Mesenchymal stem cell (in vitro differentiated cells and primary cell): ENCODE measurements around the gene VRK1.

Source experiments
- DNase-seq: peaks from one replicate; pipeline ENCODE4 v3.0.0-alpha.2; 2013
- H2AFZ ChIP-seq: one replicate; pipeline ENCODE4 v1.6.1; 2013; ENCODE audit warnings: low read depth, mild to moderate bottlenecking, control low read depth, inconsistent platforms, low read length, moderate library complexity
- H2AK5ac ChIP-seq: 2 replicates; pipeline ENCODE4 v1.6.1; 2013; ENCODE audit warnings: low read length, moderate library complexity, mild to moderate bottlenecking, inconsistent platforms; ENCODE audit not compliant: severe bottlenecking
- H2BK120ac ChIP-seq: one replicate; pipeline ENCODE4 v1.6.1; 2013; ENCODE audit warnings: low read depth, mild to moderate bottlenecking, inconsistent platforms, low read length, moderate library complexity
- H2BK12ac ChIP-seq, 2 experiments: one replicate each; pipeline ENCODE4 v1.6.1; 2013; ENCODE audit warnings: inconsistent platforms in 2 of 2, low read length in 2 of 2, mild to moderate bottlenecking in 2 of 2, moderate library complexity in 2 of 2, control low read depth in 1 of 2
- H2BK15ac ChIP-seq: one replicate; pipeline ENCODE4 v1.6.1; 2013; ENCODE audit warnings: mild to moderate bottlenecking, low read depth, inconsistent platforms; ENCODE audit not compliant: poor library complexity, severe bottlenecking
- H2BK5ac ChIP-seq: 2 replicates; pipeline ENCODE4 v1.6.1; 2013; ENCODE audit warnings: low read depth, mild to moderate bottlenecking, low read length, control low read depth, inconsistent platforms; ENCODE audit not compliant: poor library complexity, severe bottlenecking
- H3K14ac ChIP-seq, 2 experiments: one replicate each; pipeline ENCODE4 v1.6.1; 2013; ENCODE audit warnings: inconsistent platforms in 2 of 2, low read length in 2 of 2, control low read depth in 1 of 2, mild to moderate bottlenecking in 1 of 2, moderate library complexity in 1 of 2
- H3K18ac ChIP-seq, 2 experiments: one replicate each; pipeline ENCODE4 v1.6.1; 2013; ENCODE audit warnings: inconsistent platforms in 2 of 2, low read length in 2 of 2, control low read depth in 1 of 2, low read depth in 1 of 2, mild to moderate bottlenecking in 1 of 2
- H3K23ac ChIP-seq, 2 experiments: one replicate each; pipeline ENCODE4 v1.6.1; 2013; ENCODE audit warnings: inconsistent platforms in 2 of 2, low read length in 2 of 2, mild to moderate bottlenecking in 2 of 2, moderate library complexity in 2 of 2, control low read depth in 1 of 2
- H3K27ac ChIP-seq: 2 replicates; pipeline ENCODE4 v1.5.1; 2013; ENCODE audit warnings: mild to moderate bottlenecking, moderate library complexity, low read length, control low read depth, inconsistent platforms; ENCODE audit not compliant: poor library complexity, severe bottlenecking
- H3K27me3 ChIP-seq, 2 experiments: 2 replicates each; pipeline versions ENCODE4 v1.6.1 to v1.7.0; 2013; ENCODE audit warnings: low read length in 2 of 2, mild to moderate bottlenecking in 2 of 2, moderate library complexity in 2 of 2, control low read depth in 1 of 2, inconsistent platforms in 1 of 2; ENCODE audit not compliant: control insufficient read depth in 1 of 2, insufficient read depth in 1 of 2
- H3K36me3 ChIP-seq, 2 experiments: 2 replicates each; pipeline versions ENCODE4 v1.6.1 to v1.7.0; 2013; ENCODE audit warnings: low read length in 2 of 2, control low read depth in 1 of 2, inconsistent platforms in 1 of 2, low read depth in 1 of 2, mild to moderate bottlenecking in 1 of 2; ENCODE audit not compliant: insufficient read depth in 2 of 2, control insufficient read depth in 1 of 2
- H3K4ac ChIP-seq, 2 experiments: one replicate each; pipeline ENCODE4 v1.6.1; 2013; ENCODE audit warnings: inconsistent platforms in 2 of 2, low read length in 2 of 2, mild to moderate bottlenecking in 2 of 2, moderate library complexity in 2 of 2, control low read depth in 1 of 2, low read depth in 1 of 2
- H3K4me1 ChIP-seq: 2 replicates; pipeline ENCODE4 v1.6.1; 2013; ENCODE audit warnings: low read depth, low read length, control low read depth; ENCODE audit not compliant: control insufficient read depth, insufficient read depth
- H3K4me2 ChIP-seq: 2 replicates; pipeline ENCODE4 v1.6.1; 2013; ENCODE audit warnings: low read length, mild to moderate bottlenecking, inconsistent platforms; ENCODE audit not compliant: poor library complexity, severe bottlenecking
- H3K4me3 ChIP-seq, 2 experiments: 2 replicates each; pipeline versions ENCODE4 v1.5.1 to v1.7.0; 2013; ENCODE audit warnings: low read length in 2 of 2, mild to moderate bottlenecking in 2 of 2, control low read depth in 1 of 2, low read depth in 1 of 2; ENCODE audit not compliant: insufficient read depth in 1 of 2
- H3K79me1 ChIP-seq: replicated peaks from 2 replicates; pipeline ENCODE4 v1.6.1; 2013; ENCODE audit warnings: mild to moderate bottlenecking, control low read depth, low read length, inconsistent platforms; ENCODE audit not compliant: poor library complexity, severe bottlenecking
- H3K9ac ChIP-seq: 2 replicates; pipeline ENCODE4 v1.7.0; 2013; ENCODE audit warnings: mild to moderate bottlenecking, low read length, moderate library complexity
- H3K9me3 ChIP-seq: 2 replicates; pipeline ENCODE4 v1.7.0; 2013; ENCODE audit warnings: mild to moderate bottlenecking, low read length; ENCODE audit not compliant: control insufficient read depth
- H4K8ac ChIP-seq: one replicate; pipeline ENCODE4 v1.6.1; 2013; ENCODE audit warnings: inconsistent platforms, mild to moderate bottlenecking, low read length, moderate library complexity
- H4K91ac ChIP-seq: one replicate; pipeline ENCODE4 v1.6.1; 2013; ENCODE audit warnings: mild to moderate bottlenecking, low read length, inconsistent platforms
- WGBS: methylation state at CpG from one replicate; pipeline ENCODE4 v1.1.7; 2013; ENCODE audit warnings: mixed read lengths; 5-methylcytosine and 5-hydroxymethylcytosine counted together

The VRK1 gene

DNA sequence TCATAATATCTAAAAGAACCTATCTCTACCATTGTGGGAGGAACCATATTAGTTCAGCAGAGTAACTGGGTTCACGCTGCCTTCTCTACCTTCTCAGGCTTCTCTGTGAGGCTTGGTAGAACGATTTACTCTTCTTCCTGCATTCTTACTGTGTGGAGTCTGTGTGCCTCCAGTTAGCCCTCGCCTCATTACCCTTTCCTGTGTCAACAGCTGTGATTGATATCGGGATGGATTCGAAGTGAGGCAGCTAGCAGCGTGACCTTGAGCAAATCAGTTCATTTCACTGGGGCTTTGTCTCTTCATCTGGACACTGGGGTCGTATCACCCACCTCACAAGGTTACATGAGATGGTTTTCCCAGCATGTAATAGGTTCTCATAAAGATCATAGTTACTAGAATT, 4.6 kb upstream of the VRK1 start:
- Histone ChIP-seq H3K4me3 (no peak overlapping the region), H3K23ac (no peak overlapping the region), H4K8ac (no peak overlapping the region), H3K4me2 (no peak overlapping the region), H2BK12ac (no peak overlapping the region), H3K27me3 (peaks cover 10 to 12% of the 10 kb centered on the region in 2 experiments), H4K91ac (no peak overlapping the region), H3K27ac (no peak overlapping the region), H2BK5ac (no peak overlapping the region), H2BK120ac (no peak overlapping the region), H3K9me3 (no peaks in the 10 kb centered on the region), H3K9ac (no peak overlapping the region), H2AFZ (no peak overlapping the region), H3K4ac (no peak overlapping the region), H2AK5ac (no peak overlapping the region), H2BK15ac (no peak overlapping the region), H3K79me1 (peaks cover 2% of the 10 kb centered on the region), H3K18ac (no peak overlapping the region), H3K36me3 (no peaks in the 10 kb centered on the region), H3K4me1 (no peaks in the 10 kb centered on the region), H3K14ac (no peak overlapping the region)
- WGBS: 73% methylated on average over 6 of the region's 7 CpGs
- no peak for DNase-seq

DNA sequence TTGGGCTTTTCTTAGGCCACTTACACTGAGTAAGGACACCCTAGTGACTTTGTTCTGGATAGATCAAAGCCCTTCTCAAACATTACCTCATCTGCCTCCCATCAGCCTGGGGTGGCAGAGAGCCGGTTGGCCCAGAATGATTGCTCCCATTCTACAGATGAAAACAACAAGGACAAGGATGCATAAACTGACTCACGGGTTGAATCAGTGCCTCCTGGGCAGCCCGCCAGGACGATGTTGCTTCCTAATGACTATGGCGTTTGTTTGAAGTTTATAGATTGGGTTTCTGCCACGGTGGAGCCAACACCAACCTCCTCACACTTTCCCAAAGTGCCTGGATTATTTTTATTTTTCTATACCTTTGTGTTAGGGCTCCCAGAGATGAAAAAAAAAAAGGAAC, 3.6 kb upstream of the VRK1 start:
- Histone ChIP-seq H3K27ac (no peak overlapping the region), H3K79me1 (peaks cover 2% of the 10 kb centered on the region), H3K27me3 (peaks cover 10% of the 10 kb centered on the region in 2 experiments), H3K4me3 (no peak overlapping the region), H2AK5ac (no peak overlapping the region), H2BK12ac (peak overlapping the region in 1 of 2 experiments; percentile 37), H3K23ac (no peak overlapping the region), H3K4me1 (peaks cover 3% of the 10 kb centered on the region), H3K4me2 (no peak overlapping the region), H2BK120ac (no peak overlapping the region), H4K91ac (no peak overlapping the region), H3K18ac (no peak overlapping the region), H3K36me3 (no peaks in the 10 kb centered on the region), H2BK15ac (no peak overlapping the region), H3K9ac (no peak overlapping the region), H2AFZ (no peak overlapping the region), H3K4ac (no peak overlapping the region), H3K9me3 (no peaks in the 10 kb centered on the region), H4K8ac (no peak overlapping the region), H3K14ac (no peak overlapping the region), H2BK5ac (no peak overlapping the region)
- DNase-seq: no peak
- 60% methylated on average over 2 of the region's 6 CpGs for WGBS

DNA sequence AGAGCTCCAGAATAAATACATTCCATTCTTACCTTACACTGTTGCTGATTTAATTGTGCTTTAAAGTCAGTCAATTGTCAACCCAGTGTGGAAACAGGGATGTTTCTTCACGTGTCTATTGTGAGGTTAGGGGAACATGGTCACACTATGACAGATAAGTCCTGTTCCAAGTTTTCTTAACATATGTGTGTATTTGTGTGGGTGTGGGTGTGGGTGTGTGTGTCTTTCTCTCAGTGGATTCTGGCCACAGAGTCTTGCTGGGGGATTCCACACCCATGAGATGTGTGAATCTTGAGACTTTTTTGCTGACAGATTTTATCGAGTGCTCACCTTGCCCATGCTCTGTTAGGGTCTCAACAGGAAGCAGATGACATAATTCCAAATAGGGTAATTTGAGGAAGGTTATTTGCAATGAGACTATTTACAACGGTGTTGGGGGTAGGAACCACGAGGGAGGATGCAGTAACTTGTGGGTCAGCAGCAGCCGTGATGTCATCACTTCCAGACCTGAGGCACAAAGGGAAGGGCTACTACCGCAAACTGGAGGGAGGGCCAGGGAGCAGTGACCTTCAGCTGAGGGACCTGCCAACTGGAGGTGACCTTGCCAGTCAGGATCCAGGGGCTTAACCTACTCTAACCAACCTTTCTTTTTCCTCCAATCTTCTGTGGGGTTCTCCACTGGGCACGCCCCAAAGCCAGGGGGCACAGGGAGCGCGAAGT, 1.9 kb upstream of the VRK1 start:
- H3K9ac ChIP-seq: no peak overlapping the region
- H2BK120ac ChIP-seq: no peak overlapping the region
- no peak overlapping the region for H4K91ac ChIP-seq
- no peak overlapping the region for H3K18ac ChIP-seq
- no peak overlapping the region for H2BK15ac ChIP-seq
- H3K27ac ChIP-seq: no peak overlapping the region
- no peak overlapping the region for H2BK12ac ChIP-seq
- no peak overlapping the region for H3K4me3 ChIP-seq
- peaks cover 6% of the 10 kb centered on the region for H3K79me1 ChIP-seq
- WGBS: 82% methylated on average over 9 of the region's 9 CpGs
- peak overlapping the region; percentile 49 for H2AFZ ChIP-seq
- no peak overlapping the region for H3K4ac ChIP-seq
- H3K14ac ChIP-seq: no peak overlapping the region
- no peak overlapping the region for H3K4me2 ChIP-seq
- H4K8ac ChIP-seq: no peak overlapping the region
- H2AK5ac ChIP-seq: no peak overlapping the region
- H2BK5ac ChIP-seq: no peak overlapping the region
- H3K36me3 ChIP-seq: no peaks in the 10 kb centered on the region
- peaks cover 3% of the 10 kb centered on the region for H3K4me1 ChIP-seq
- DNase-seq: no peak
- no peaks in the 10 kb centered on the region for H3K9me3 ChIP-seq
- no peak overlapping the region for H3K23ac ChIP-seq
- H3K27me3 ChIP-seq: peaks cover 7 to 10% of the 10 kb centered on the region in 2 experiments

DNA sequence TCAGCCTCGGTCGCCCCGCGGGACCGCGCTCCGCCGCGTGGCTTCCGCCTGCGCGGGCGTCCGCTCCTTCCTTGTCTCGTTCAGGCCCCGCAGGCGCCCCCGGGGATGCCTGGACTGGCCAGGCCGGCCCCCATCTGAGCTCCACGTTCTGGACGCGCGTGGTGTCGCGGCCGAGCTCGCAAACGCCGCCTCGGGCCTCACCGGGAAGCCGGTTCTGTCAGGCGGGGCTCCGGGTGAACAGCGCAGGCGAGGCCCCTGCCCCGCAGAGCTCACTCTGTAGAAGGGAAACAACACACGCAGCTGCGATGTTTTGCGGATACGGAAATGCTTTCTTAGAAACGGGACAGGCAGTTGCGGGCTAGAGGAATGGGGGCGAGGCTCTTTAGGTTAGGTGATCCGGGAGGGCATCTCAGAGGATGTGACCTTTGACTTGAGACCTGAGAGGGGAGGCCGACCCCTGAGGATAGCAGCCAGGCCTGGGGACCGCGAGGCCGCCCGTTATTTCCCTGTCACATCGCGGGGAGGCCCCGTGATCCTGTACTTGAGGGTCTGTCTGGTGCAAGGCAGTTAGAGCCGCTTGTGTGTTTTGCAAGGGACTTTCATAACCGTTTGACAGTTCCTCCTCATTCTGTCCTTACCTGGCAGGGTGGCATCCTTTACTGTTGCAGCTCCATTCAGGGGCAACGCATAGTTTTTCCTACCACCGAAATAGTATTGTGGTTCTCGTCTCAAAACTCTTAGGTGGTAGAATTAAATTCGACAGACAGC, 584 bp downstream of the VRK1 start:
- H3K4ac ChIP-seq: no peak overlapping the region
- H3K4me3 ChIP-seq: peak overlapping the region; percentile 83 to 94
- peaks cover 0 to 10% of the 10 kb centered on the region in 2 experiments for H3K27me3 ChIP-seq
- H3K4me2 ChIP-seq: peak overlapping the region; percentile 92
- no peak overlapping the region for H3K18ac ChIP-seq
- H3K79me1 ChIP-seq: peaks cover 13% of the 10 kb centered on the region
- no peak overlapping the region for H4K91ac ChIP-seq
- H2AFZ ChIP-seq: peak overlapping the region; percentile 84
- H2AK5ac ChIP-seq: no peak overlapping the region
- DNase-seq: peak; percentile 60
- peak overlapping the region; percentile 1 for H4K8ac ChIP-seq
- H3K27ac ChIP-seq: no peak overlapping the region
- H2BK12ac ChIP-seq: no peak overlapping the region
- H3K14ac ChIP-seq: no peak overlapping the region
- H3K4me1 ChIP-seq: peaks cover 3% of the 10 kb centered on the region
- no peak overlapping the region for H2BK120ac ChIP-seq
- no peaks in the 10 kb centered on the region for H3K9me3 ChIP-seq
- no peak overlapping the region for H2BK15ac ChIP-seq
- no peaks in the 10 kb centered on the region for H3K36me3 ChIP-seq
- H2BK5ac ChIP-seq: no peak overlapping the region
- peak overlapping the region in 1 of 2 experiments; percentile 46 for H3K23ac ChIP-seq
- 5% methylated on average over 50 of the region's 59 CpGs for WGBS
- H3K9ac ChIP-seq: peak overlapping the region; percentile 95
